Uterus (tissue), 4 donors: ENCODE measurements around the gene TRUB1. TPM values are rescaled to one million over a fixed set of nuclear protein-coding genes. Genes with fewer than 3 reads are reported as not detected.

Experiments
- DNase-seq, 2 donors: peaks; one replicate each; pipeline ENCODE4 v3.0.0-alpha.2; 2019 to 2020
- H3K27ac ChIP-seq, 2 donors: fragments of 200-600 bp; sonication (generic); 1 replicate in 1 of 2; 2 replicates in 1 of 2; pipeline ENCODE4 v1.5.1; 2016 to 2018
- H3K27me3 ChIP-seq, 2 donors: fragments of 200-600 bp; sonication (generic); one replicate each; pipeline ENCODE4 v1.5.1; 2018 to 2019; ENCODE audit warnings: control low read depth in 1 of 2
- H3K36me3 ChIP-seq, 2 donors: fragments of 200-600 bp; sonication (generic); one replicate each; pipeline ENCODE4 v1.5.1; 2019; ENCODE audit warnings: control low read depth in 1 of 2
- H3K4me1 ChIP-seq, 2 donors: fragments of 200-600 bp; sonication (generic); one replicate each; pipeline ENCODE4 v1.5.1; 2018 to 2019; ENCODE audit warnings: control low read depth in 1 of 2
- H3K4me3 ChIP-seq, 2 donors: fragments of 200-600 bp; sonication (generic); 1 replicate in 1 of 2; 2 replicates in 1 of 2; pipeline ENCODE4 v1.5.1; 2018 to 2019; ENCODE audit warnings: mild to moderate bottlenecking in 1 of 2
- H3K9me3 ChIP-seq, 2 donors: fragments of 200-600 bp; sonication (generic); one replicate each; pipeline ENCODE4 v1.5.1; 2019; ENCODE audit warnings: control low read depth in 1 of 2
- CTCF ChIP-seq, 4 experiments: fragments of 200-600 bp in 2 of 4; fragments of 450-650 bp in 2 of 4; sonication (generic) in 2 of 4; IDR thresholded peaks; one replicate each; pipeline ENCODE4 v1.5.1; 2016 to 2019; ENCODE audit warnings: antibody characterized with exemption in 4 of 4, mild to moderate bottlenecking in 2 of 4, moderate library complexity in 1 of 4
- POLR2A ChIP-seq, 2 donors: fragments of 450-650 bp; IDR thresholded peaks; one replicate each; pipeline ENCODE4 v1.6.1; 2016; ENCODE audit warnings: antibody characterized with exemption in 2 of 2, mild to moderate bottlenecking in 1 of 2, moderate library complexity in 1 of 2
- intact Hi-C: fragments of 100-400 bp; cut with DNase I; formaldehyde crosslinking; loops from one replicate; pipeline ENCODE4 v1.15.1; 2023; ENCODE audit warnings: low total_unique reads
- total RNA-seq, 4 donors: library from RNA; depleted of rRNA in 3 of 4; stranded (reverse); fragments of >200 nt in 3 of 4; gene quantifications; one replicate each; pipeline versions ENCODE4 v1.1.0 to v1.2.4, GENCODE V29; 2014 to 2023
- donor health status: DM: yes; HTN: yes; CAD: no.

TRUB1 gene
- total RNA-seq, 4 donors from 2014 or later = 7.9 to 48.3 (median 14.7) TPM

DNA sequence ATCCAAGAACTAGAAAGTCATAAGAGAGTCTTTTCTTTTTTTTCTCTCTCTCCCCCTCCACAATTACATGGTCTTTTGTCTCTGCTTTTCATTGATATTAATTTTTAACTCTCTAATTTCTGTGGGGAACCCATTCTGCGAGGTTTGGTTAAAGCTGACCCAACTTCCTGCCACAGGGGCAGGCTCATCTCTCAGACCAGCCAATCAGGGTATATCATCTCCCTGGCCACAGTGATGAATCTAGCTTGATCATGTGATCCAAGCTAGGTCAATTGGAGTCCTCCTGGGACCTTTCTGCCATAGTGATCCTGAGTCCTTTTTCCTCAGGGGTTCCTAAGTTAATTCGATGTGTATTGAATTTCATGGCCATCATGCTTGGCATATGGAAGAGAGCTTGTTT lies 38.0 kb upstream of the TRUB1 start:
- no peaks in the 10 kb centered on the region for H3K4me1 ChIP-seq
- no peaks in the 10 kb centered on the region for H3K9me3 ChIP-seq
- no peak for DNase-seq
- no peak overlapping the region for H3K27ac ChIP-seq
- no peak overlapping the region for H3K4me3 ChIP-seq
- TF ChIP-seq POLR2A (IDR thresholded peaks at IDR 0.05) = no peak
- H3K36me3 ChIP-seq = no peaks in the 10 kb centered on the region
- intact Hi-C loops = no loop called here
- no peaks in the 10 kb centered on the region for H3K27me3 ChIP-seq

GRCh38 chr10:114900658-114901057 lies 37.3 kb upstream of the TRUB1 start:
- H3K36me3 ChIP-seq = no peaks in the 10 kb centered on the region
- H3K27ac ChIP-seq = no peak overlapping the region
- no peaks in the 10 kb centered on the region for H3K4me1 ChIP-seq
- TF ChIP-seq POLR2A (IDR thresholded peaks at IDR 0.05) (no peak), CTCF (IDR thresholded peaks at IDR 0.05) (no peak)
- H3K27me3 ChIP-seq = no peaks in the 10 kb centered on the region
- H3K9me3 ChIP-seq = no peaks in the 10 kb centered on the region
- H3K4me3 ChIP-seq = no peak overlapping the region
- intact Hi-C loops = no loop called here
- no peak for DNase-seq

- intact Hi-C loops = no loop called here
- no peak for DNase-seq
These were observed 35.8 kb upstream of the TRUB1 start for GRCh38 chr10:114902151-114902550.

GRCh38 chr10:114905450-114905849 lies 32.5 kb upstream of the TRUB1 start:
- no peak for TF ChIP-seq CTCF (IDR thresholded peaks at IDR 0.05)
- no peak for TF ChIP-seq POLR2A (IDR thresholded peaks at IDR 0.05)
- intact Hi-C loops = no loop called here
- DNase-seq = no peak
- H3K4me3 ChIP-seq = no peak overlapping the region
- no peaks in the 10 kb centered on the region for H3K4me1 ChIP-seq
- H3K9me3 ChIP-seq = no peaks in the 10 kb centered on the region
- no peaks in the 10 kb centered on the region for H3K36me3 ChIP-seq
- H3K27ac ChIP-seq = peak overlapping the region in 1 of 2 donors; percentile 34
- H3K27me3 ChIP-seq = no peaks in the 10 kb centered on the region

More at GRCh38 chr10:114902151-114902550, 35.8 kb upstream of the TRUB1 start:
- H3K4me3 ChIP-seq = no peak overlapping the region
- no peak for TF ChIP-seq POLR2A (IDR thresholded peaks at IDR 0.05)
- no peak for TF ChIP-seq CTCF (IDR thresholded peaks at IDR 0.05)
- H3K27ac ChIP-seq = no peak overlapping the region
- no peaks in the 10 kb centered on the region for H3K27me3 ChIP-seq
- no peaks in the 10 kb centered on the region for H3K4me1 ChIP-seq
- no peaks in the 10 kb centered on the region for H3K9me3 ChIP-seq
- no peaks in the 10 kb centered on the region for H3K36me3 ChIP-seq

DNA sequence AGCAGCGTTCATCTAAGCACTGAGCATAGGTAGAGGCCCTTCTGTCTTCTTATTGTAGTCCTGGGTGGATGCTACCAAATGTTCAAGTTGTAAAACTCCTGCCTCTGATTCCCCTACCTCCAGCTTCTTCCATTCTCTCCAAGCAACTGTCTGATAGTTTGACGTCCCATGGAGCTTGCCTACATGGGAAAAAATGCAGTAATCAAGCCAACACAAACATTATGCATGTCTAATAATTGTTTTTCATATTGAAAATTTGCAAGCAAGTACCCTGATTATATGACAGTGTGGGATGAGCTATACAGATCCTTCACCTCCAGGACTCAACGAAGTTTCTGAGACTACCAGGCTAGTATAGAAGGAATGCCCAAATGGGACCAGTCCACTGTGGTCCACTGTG lies 31.0 kb upstream of the TRUB1 start:
- no peak for TF ChIP-seq POLR2A (IDR thresholded peaks at IDR 0.05)
- no peak for TF ChIP-seq CTCF (IDR thresholded peaks at IDR 0.05)
- H3K4me3 ChIP-seq = no peak overlapping the region
- no peaks in the 10 kb centered on the region for H3K36me3 ChIP-seq
- no peak overlapping the region for H3K27ac ChIP-seq
- intact Hi-C loops = no loop called here
- H3K4me1 ChIP-seq = no peaks in the 10 kb centered on the region
- no peak for DNase-seq
- no peaks in the 10 kb centered on the region for H3K27me3 ChIP-seq
- no peaks in the 10 kb centered on the region for H3K9me3 ChIP-seq

DNA sequence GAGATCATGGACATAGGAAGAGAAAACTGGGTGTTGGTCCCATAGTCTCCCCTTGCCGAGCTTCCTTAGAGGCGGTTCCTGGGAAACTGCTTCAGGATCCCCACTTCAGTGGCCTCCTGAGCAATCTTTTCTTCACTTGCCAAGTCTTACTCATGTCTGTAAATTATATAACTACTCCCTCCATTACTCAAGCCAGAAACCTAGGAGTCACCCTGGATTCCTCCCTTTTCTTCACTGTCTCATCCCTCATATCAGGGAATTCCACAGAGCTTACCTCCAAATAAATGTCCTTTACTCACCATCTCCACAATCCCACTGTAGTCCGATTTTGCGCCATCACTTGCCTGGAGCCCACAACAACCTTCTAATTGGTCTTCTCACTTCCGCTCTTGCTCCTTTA lies 29.1 kb upstream of the TRUB1 start:
- TF ChIP-seq POLR2A (IDR thresholded peaks at IDR 0.05) (no peak), CTCF (IDR thresholded peaks at IDR 0.05) (no peak)
- H3K36me3 ChIP-seq = no peaks in the 10 kb centered on the region
- intact Hi-C loops = no loop called here
- peak in 1 of 2 donors; percentile 43 for DNase-seq
- no peaks in the 10 kb centered on the region for H3K4me1 ChIP-seq
- H3K4me3 ChIP-seq = no peak overlapping the region
- H3K27me3 ChIP-seq = no peaks in the 10 kb centered on the region
- H3K9me3 ChIP-seq = no peaks in the 10 kb centered on the region
- H3K27ac ChIP-seq = peak overlapping the region in 1 of 2 donors; percentile 54
